NCI-H1694 (cell line): ENCODE results near the gene HMBS.
A peak's percentile ranks its signal among the peaks of the same experiment; 100 is the strongest.

Experiments
- DNase-seq: peaks from one replicate; lab custom pipeline; 2025; lab: John Stamatoyannopoulos, UW

The HMBS gene

DNA sequence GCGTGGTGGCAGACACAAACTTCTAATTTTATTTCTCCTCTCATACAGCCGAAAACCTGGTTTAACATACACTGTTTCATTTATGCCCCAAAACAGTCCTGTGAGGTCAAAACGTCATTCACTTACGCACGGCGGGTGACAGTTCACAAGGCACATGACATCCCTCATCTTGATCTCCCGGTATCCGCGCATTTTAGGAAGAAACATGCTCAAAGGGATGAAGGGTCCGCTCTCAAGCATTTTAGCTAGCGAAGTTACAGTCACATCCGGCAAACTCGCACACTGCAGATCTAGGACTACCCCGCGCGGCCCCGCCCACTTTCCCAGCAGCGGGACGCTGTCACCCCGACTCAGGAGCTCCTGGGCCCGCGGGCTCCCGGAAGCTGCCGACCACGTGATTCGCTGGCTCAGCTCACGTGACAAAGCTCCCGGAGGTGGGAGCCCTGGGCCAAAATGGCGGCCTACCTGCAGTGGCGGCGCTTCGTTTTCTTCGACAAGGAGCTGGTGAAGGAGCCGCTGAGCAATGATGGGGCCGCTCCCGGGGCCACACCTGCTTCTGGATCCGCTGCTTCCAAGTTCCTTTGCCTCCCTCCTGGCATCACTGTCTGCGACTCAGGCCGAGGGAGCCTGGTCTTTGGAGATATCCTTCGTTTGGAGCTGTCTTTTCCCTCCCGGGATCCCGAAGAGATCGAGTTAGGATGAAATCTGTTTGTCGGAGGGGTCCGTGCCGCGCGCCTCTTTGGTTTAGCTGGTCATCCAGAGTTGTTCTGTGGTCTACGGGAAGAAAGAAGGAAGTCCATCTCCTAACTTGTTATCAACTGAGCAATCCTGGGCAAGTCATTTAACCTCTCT lies 17.1 kb upstream of the HMBS start, which contains the start of gene VPS11:
TSS of gene VPS11 (plus strand) at position 448 of the 852 bp plus-strand sequence. CDS start at position 454, 6 bp downstream.
- DNase-seq = peak; percentile 38

DNA sequence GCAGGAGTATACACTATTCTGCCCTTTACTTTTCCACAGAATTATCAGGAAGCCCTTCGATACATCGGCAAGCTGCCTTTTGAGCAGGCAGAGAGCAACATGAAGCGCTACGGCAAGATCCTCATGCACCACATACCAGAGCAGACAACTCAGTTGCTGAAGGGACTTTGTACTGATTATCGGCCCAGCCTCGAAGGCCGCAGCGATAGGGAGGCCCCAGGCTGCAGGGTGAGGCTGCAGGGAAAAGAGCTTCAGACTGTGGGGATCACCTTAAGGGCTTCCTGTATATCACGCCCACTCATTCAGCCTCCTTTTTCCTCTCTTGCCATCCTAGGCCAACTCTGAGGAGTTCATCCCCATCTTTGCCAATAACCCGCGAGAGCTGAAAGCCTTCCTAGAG lies 6.8 kb upstream of the HMBS start:
- no peak for DNase-seq

DNA sequence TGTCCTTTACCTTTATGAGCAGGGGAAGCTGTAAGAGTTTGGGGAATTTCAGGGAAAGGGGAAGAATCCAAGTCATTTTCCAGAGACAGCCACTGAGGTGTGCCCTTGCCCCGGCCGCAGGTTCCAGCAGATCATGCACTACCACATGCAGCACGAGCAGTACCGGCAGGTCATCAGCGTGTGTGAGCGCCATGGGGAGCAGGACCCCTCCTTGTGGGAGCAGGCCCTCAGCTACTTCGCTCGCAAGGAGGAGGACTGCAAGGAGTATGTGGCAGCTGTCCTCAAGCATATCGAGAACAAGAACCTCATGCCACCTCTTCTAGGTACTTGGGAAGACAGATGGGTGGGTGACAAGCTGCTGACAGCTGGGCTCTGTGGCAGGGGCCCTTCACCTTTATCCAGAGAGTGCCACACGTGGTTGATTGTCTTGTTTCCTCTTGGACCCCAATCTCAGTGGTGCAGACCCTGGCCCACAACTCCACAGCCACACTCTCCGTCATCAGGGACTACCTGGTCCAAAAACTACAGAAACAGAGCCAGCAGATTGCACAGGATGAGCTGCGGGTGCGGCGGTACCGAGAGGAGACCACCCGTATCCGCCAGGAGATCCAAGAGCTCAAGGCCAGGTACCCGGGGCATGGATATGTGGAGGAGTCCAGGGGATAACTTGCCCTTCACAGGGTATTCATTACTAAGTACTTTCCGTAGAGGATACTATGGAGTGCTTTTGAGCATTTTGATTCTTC lies 5.8 kb upstream of the HMBS start:
- no peak for DNase-seq

DNA sequence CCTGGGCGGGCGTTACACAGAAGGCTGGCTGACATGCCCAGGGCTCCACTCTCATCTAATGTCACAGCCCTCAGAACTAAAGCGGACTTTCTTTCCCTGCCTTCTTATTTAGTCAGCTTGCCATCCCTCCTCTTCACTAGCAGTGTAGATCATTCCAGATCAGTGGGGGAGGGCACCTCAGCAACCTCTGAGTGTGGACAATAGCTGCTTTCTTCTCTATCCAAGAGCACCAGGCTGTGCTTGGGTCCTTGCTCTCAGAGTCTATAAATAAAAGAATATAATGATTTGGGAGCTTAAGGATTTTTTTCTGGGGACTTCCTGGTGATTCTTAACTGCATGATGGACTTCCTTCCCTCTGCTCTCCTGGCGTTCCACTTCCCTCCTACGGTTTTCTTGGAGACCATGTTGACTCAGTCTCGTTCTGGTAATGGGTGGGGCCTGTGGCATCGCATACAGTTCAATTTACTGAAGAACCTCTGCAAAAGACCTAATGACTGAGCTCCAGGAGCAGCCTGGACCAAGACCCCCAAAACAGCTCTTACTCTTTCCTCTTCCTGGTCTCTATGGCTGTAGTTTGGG lies 2.9 kb upstream of the HMBS start:
- no peak for DNase-seq

DNA sequence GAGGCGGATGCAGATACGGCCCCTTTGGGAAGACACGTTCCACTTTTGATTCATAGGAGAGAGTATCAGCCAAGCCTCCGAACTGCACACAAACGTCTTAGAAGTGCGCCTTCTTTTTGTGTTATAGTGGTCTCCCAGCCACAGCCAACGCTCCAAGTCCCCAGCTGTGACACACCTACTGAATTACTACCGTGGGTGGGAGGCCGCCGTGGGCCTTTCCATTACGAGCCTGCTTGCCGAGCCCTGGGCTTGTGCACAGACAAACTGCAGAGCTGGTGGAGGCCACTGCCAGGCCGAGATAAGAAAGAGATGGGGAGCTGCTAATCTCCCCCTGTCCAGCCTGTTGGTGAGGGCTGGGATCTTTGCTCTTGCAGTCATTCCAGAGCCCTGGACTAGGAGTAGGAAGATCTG lies 761 bp downstream of the HMBS start:
- no peak for DNase-seq

DNA sequence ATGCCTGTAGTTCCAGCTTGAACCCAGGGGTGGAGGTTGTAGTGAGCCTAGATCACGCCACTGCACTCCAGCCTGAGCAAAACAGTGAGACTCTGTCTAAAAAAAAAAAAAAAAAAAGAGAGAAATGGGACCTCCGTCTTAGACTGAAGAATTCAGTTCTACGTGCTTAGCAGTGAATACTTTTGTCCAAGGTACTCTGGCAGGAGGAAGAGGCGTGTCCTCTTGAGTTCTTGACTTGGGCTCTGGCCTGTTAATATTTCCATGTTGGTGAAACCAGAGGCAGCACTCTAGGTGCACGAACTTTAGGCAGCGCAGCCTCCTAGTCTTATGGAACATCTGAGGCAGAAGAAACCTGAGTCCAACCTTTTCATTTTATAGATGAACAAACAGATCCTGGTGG lies 2.4 kb downstream of the HMBS start:
- DNase-seq = no peak

DNA sequence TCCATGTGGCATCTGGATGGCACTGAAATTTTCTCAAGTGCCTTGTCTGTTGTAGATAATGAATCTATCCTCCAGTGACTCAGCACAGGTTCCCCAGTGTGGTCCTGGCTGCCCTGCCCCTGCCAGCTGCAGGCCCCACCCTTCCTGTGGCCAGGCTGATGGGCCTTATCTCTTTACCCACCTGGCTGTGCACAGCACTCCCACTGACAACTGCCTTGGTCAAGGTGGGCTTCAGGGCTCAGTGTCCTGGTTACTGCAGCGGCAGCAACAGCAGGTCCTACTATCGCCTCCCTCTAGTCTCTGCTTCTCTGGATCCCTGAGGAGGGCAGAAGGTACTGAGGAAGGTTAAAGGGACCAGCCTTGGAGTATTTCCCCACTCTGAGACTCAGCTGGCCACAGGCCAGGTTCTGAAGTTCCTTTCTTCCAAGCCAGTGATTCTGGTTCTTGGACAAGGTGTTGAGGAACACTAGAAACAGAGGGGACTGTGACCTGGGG lies 3.1 kb downstream of the HMBS start:
- no peak for DNase-seq

DNA sequence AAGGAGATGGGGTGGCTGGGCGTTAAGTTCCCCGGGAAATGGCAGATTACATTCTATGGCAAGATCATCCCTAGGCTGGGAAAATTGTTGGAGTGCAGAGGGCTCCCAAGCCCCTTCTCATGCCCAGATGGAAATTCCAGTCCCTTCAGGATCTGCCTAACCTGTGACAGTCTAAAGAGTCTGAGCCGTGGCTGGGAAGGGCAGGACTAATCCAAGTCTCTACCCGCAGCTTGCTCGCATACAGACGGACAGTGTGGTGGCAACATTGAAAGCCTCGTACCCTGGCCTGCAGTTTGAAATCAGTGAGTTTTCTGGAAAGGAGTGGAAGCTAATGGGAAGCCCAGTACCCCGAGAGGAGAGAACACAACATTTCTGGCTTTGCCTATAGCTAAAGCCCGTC lies 3.7 kb downstream of the HMBS start:
- no peak for DNase-seq

DNA sequence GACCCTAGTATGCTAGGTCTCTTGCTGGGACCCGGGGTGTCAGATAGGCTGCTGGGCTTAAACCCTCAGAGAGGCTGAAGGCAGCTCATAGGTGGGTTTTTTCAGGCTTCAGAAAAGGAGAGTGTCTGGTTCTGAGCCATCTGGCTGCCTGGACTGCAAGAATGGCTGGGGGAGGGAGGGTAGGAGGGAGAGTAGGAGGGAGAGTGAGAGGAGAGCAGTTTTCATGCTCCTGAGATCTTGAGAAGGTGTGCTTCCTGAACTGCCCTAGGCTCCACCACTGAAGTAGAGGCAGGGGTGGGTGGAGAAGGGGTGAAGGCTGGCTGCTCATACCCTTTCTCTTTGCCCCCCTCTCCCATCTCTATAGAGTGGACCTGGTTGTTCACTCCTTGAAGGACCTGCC lies 4.6 kb downstream of the HMBS start:
- no peak for DNase-seq

DNA sequence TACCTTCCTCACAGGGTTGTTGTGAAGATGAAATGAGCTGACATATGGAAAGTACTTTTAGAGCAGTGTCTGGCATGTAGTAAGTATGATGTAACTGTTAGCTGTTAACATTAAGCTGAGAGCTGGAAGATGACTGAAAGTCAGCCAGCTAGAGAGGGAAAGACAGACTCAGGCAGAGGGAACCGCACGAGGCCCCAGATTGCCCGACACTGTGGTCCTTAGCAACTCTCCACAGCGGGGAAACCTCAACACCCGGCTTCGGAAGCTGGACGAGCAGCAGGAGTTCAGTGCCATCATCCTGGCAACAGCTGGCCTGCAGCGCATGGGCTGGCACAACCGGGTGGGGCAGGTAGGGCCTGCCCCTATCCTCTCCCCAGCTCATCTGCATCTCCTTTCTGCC lies 6.5 kb downstream of the HMBS start:
- no peak for DNase-seq

DNA sequence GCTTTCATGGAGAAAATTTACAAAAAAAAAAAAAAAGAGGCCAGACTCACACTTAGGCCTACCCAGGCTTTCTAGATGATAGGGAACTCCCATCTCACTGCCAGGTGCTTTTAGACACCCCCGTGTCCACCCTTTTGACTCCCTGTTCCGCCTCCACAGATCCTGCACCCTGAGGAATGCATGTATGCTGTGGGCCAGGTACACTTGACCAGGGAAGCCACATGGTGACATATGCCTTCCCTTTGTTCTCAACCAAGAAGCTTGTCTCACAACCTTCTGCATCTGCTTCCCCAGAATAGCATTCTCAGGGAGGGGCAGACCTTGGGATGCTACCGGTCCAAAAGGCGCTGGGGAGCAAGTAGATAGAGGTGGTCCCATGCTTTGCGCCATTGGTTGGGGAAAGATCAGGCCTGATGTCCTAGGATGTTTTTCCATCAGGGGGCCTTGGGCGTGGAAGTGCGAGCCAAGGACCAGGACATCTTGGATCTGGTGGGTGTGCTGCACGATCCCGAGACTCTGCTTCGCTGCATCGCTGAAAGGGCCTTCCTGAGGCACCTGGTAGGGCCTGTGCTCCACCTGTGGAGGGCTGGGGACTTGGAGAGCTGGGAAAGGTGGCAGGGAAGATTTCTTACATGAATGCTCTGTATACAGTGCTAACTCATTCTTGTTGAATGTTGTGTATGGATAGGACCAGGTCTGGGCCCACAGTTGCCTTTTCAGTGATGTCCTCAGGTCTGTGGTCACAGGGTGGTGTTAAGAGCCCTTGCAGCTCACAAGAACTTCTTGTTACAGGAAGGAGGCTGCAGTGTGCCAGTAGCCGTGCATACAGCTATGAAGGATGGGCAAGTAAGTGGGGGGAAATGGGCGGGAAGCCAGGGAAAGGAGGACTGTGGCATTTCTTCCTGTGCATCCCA lies 7.5 kb downstream of the HMBS start:
- DNase-seq = no peak

DNA sequence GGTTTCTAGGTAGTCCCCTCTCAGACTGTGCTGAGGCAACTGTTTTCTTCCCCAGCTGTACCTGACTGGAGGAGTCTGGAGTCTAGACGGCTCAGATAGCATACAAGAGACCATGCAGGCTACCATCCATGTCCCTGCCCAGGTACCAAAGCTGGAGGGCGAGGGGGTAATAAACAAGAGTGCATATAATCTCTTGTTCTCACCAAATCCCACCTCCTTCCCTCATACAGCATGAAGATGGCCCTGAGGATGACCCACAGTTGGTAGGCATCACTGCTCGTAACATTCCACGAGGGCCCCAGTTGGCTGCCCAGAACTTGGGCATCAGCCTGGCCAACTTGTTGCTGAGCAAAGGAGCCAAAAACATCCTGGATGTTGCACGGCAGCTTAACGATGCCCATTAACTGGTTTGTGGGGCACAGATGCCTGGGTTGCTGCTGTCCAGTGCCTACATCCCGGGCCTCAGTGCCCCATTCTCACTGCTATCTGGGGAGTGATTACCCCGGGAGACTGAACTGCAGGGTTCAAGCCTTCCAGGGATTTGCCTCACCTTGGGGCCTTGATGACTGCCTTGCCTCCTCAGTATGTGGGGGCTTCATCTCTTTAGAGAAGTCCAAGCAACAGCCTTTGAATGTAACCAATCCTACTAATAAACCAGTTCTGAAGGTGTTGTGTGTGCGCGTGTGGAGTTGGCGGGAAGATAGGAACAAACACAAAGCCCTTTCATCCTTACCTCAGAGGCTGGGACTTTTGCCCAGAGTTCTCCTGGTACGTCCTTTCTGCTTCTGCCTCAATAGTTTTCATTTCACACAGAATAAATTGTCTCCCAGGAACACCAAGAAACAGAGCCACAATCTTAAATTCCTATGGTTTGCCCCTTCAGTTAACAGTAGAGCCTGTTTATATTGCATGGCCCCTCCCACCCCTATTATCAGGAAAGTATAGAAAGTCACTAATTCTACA lies 8.5 kb downstream of the HMBS start:
- no peak for DNase-seq

DNA sequence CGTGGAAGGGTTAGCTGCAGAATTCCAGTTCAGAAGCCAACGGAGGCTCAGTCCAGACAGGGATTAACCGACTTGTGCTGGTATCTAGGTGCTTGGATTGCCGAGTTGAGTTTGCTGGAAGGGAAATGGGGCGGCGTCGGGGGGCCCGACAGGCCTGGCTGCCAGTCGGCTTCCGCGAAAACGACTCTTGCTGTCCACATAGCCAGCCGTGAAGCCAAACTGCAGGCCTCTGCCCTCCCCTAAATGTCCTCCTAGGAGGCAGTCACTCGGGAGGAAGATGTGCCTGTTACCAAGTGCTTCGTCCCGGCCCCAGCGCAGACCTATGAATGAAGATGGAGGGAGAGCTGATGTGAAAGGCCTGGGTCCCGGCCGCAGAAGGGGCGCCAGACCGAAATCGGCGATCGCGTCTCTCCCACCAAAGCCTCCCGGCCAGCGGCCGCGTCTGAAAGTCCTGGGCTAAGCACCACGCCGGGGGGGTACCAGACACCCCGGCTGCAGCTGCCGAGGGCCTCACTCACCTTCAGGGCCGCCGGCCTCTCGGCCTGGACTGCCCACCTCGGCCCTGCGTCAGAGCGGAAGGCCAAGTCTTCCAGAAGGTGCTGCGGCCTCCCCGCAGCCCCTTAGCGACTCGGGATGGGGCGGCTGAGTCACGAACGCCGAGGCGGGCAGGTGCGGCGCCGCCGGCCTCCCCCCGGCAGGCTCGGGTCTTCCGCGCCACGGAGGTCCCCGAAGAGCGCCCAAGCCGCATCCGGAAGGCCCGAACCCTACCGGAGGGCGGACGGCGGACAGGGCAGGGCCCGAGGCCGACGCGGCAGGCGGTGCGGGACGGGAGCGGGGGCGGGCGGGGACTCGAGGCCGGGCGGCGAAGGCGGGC lies 9.5 kb downstream of the HMBS start:
- no peak for DNase-seq

DNA sequence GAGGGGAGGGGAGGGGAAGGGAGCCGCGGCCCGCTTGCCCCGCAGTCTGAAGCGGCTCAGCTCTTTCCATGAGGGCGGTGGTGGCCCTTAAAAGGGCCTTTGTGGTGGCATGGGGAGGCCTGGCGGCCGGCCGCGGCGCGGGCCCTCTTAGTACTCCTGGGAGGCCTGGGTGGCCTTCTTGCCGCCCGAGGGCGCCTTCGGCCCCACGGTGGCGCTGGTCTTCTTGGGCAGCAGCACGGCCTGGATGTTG lies 10.1 kb downstream of the HMBS start:
- DNase-seq = no peak

DNA sequence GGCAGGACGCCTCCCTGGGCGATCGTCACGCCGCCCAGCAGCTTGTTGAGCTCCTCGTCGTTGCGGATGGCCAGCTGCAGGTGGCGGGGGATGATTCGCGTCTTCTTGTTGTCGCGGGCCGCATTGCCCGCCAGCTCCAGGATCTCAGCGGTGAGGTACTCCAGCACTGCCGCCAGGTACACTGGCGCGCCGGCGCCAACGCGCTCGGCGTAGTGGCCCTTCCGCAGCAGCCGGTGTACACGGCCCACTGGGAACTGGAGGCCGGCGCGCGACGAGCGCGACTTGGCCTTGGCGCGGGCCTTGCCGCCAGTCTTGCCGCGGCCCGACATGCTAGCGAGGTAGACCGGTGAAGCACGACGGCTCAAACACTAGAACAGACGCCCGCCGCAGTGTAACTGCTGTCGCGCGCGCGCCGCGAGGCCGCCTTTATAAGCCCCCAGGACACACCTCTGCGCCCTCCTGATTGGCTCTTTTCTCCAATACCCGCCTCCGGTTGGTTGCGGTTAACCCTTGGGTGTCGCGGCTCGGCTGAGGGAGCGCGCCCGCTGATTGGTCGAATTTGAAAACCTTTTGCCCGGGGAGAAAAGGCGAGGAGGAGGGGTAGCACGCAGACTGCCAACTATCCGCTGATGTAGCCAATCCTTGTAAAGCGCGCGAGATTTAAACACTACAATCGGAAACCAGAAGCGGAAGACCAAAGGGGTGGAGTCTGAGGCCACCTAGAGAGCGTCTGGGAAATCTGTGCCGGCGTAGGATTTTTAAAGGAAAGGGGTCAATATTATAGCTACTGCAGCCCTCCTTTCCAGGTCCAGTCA lies 10.6 kb downstream of the HMBS start:
- DNase-seq = peak; percentile 88

DNA sequence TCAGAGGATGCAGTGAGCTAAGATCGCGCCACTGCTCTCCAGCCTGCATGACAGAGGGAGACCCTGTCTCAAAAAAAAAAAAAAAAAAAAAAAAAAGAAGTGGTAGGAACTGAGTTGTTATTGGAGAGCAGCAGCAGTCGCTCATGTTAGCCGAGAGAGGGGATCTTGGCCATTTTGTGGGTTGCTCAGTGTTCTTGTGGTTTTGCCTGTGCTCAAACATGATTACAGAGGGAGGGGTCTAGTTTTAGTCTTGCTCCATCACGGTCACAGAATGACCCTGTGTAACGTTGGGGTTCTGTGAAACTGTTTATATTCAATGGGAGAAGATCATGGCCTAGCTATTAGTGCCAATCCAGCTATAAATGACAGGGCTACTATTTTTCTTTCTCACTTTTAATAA lies 15.0 kb downstream of the HMBS start:
- DNase-seq = no peak

DNA sequence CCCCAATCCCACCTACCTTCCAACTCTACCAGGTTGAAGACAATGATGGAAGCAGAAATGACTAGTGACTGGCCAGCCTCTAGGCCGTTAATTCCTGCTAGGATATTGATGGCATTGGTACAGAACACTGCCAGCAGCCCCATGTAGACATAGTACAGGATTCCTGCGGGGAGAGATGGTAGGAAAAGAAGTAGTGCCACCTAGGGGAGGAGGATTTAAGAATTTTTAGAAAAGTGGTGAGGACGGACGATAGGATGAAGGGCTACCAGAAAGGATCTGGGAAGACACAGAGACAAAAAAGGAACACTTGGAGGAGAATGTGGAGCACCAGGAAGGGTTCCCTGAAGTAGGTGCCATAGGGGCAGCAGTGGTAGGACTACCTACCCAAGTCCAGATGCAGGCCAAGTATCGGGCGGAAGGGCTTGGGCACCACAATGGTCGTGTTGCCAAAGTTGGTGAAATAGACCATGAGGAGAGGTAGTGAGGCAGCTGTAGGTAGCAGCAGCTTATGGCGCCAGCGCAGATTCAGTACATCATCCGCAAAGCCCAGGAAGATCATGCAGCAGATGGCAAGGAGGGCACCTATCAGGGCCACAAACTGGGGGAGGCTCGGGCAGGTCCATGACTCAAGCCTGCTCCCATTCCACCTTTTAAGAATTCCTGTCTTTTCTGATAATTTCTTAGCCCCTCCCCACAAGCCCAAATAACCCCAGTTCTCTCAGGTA lies 15.7 kb downstream of the HMBS start:
- DNase-seq = peak; percentile 8
